ENCODE data around the gene GLT6D1.
"Not testable (repeated sequence)": the region's sequence is repeated elsewhere in the genome, so short reads cannot be mapped to it uniquely, and the experiment has no call there.

The GLT6D1 gene, protein sequence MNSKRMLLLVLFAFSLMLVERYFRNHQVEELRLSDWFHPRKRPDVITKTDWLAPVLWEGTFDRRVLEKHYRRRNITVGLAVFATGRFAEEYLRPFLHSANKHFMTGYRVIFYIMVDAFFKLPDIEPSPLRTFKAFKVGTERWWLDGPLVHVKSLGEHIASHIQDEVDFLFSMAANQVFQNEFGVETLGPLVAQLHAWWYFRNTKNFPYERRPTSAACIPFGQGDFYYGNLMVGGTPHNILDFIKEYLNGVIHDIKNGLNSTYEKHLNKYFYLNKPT

DNA sequence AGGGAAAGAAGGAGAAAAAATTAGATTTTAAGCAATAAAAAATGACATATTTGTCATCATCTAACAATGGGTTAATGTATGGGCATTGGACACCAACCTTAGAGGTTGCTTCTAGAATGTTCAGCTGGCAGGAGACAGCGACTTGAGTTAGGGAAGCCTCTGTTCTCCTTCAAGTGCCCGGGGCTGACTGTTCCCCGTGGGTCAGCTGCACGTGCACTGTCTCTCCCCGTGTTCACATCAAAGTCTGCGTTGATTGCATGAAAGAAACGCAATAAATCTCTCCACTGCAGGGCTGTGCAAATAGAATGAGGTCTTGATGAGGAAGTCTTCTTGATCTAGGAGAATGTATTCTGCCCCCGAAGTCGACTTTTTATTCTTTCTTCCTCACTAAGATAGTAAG lies at the start of gene GLT6D1:
TSS of gene GLT6D1 (minus strand) at position 345 of the 400 bp plus-strand sequence. CDS start 353 bp downstream, outside the sequence.
- DNase-seq (ENCODE audit: low spot score) = no peak

- no peak for DNase-seq (ENCODE audit: low spot score)
Measured at GRCh38 chr9:135689011-135689410, 49.7 kb upstream of the GLT6D1 start.

- no peak for DNase-seq (ENCODE audit: low spot score)
Measured at GRCh38 chr9:135687216-135687615, 47.9 kb upstream of the GLT6D1 start.

DNA sequence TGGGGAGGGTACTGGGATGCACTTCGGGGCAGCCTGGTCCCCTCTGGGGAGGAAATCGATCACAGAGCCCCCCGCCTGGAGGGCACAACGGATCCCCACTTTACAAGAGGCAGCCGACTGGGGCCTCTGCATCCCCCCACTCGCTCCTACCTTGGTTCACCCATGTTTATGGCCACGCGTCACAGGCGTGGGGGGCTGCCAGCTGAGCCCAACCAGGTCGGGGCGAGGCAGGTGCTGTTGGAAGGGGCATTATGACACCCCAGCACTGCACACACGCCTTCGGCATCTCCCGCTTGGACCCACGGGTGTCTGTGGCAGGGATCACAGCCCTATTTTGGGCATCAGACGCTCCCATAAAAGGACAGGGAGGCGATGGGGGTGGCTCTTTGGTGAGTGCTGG lies 45.4 kb upstream of the GLT6D1 start:
- no peak for DNase-seq (ENCODE audit: low spot score)

- DNase-seq (ENCODE audit: low spot score) = no peak
Measured at GRCh38 chr9:135683401-135684034, 44.2 kb upstream of the GLT6D1 start.

DNA sequence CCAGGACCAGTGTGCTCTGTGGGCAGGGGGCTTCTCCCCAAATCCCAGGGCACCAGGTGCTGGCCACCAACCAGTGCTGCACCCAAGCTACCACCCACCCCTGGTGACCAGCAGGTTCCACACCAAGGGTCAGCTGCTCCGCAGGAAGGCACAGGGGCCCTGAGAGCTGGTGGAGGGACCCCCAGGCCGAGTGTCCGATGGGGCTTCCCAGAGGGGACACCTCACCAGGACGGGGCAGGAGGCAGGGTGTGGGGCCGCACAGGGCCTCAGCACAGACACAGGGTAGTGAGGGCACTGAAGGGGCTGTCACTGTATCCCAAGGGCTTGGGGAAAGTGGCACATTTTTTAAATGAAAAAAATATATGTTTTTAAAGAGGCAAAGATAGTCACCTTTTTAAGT lies 41.8 kb upstream of the GLT6D1 start:
- DNase-seq (ENCODE audit: low spot score) = no peak

DNA sequence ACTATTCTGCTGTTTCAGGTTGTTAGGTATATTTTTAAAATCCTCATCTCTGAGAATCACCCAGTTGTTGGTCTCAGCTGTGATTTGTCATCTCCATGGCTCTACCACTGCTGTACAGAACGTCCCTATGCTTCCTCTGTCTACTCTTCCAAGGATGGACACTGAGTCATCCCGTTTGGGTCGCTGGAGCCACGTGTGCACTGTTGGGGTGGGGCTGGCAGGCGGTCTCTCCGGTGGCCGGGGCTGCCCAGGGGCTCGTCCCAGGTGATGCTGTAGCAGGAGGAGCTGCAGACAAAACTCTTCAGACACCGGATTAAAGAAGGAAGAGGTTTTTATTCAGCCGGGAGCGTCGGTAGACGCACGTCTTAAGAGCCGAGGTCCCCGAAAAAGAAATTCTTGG lies 40.7 kb upstream of the GLT6D1 start:
- no peak for DNase-seq (ENCODE audit: low spot score)

GRCh38 chr9:135678236-135679017 lies 39.1 kb upstream of the GLT6D1 start:
- no peak for DNase-seq (ENCODE audit: low spot score)

DNA sequence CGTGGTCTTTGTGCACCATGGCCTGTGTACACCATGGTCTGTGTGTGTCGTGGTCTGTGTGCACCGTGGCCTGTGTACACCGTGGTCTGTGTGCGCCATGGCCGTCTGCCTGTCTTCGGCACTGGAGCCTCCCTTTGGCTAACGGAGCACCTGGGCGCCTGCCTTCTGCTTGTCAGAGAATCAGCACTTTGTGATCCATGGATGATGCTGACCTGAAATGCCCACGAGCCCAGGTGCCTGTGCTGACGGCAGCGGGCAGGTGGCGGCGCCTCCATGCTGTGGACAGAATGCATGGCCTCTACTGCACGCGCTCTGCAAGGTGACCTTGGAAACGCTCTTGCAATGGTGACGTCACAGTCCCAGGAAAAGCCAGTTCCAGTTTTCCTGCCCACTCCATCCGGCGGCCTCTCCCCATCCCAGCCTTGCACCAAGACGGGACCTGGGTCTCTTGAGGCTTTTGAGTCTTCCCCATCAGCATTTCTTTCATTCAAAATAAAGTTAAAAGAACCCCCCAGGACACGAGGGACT lies 38.4 kb upstream of the GLT6D1 start:
- no peak for DNase-seq (ENCODE audit: low spot score)

GRCh38 chr9:135676891-135677290 lies 37.6 kb upstream of the GLT6D1 start:
- DNase-seq (ENCODE audit: low spot score) = no peak

- DNase-seq (ENCODE audit: low spot score) = no peak
Measured at GRCh38 chr9:135674977-135675376, 35.6 kb upstream of the GLT6D1 start.

GRCh38 chr9:135673941-135674340 lies 34.6 kb upstream of the GLT6D1 start:
- no peak for DNase-seq (ENCODE audit: low spot score)

GRCh38 chr9:135672786-135673185 lies 33.4 kb upstream of the GLT6D1 start:
- DNase-seq (ENCODE audit: low spot score) = not testable (repeated sequence)

DNA sequence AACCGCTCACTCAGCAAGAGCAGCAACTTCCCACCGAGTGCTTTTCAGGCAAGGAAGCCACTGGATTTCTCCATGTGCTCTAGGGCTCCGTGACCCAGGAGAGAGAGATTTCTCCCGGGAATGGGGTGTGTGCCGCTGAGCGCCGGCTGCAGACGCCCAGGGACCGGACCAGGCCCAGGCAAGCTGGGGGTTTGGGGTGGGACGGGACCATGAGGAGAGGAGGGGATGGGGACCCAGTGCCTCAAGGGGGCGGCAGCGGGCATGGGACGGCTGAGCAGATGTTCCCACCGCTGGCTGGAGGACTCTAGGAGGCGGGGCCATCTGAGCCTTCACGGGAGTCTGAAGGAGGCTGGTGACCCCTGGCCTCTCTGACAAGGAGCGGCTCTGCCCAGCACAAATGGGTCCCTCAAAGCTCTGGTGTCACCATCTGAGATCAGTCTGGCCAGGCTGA lies 32.3 kb upstream of the GLT6D1 start:
- DNase-seq (ENCODE audit: low spot score) = no peak

GRCh38 chr9:135670721-135671590 lies 31.6 kb upstream of the GLT6D1 start:
- no peak for DNase-seq (ENCODE audit: low spot score)

DNA sequence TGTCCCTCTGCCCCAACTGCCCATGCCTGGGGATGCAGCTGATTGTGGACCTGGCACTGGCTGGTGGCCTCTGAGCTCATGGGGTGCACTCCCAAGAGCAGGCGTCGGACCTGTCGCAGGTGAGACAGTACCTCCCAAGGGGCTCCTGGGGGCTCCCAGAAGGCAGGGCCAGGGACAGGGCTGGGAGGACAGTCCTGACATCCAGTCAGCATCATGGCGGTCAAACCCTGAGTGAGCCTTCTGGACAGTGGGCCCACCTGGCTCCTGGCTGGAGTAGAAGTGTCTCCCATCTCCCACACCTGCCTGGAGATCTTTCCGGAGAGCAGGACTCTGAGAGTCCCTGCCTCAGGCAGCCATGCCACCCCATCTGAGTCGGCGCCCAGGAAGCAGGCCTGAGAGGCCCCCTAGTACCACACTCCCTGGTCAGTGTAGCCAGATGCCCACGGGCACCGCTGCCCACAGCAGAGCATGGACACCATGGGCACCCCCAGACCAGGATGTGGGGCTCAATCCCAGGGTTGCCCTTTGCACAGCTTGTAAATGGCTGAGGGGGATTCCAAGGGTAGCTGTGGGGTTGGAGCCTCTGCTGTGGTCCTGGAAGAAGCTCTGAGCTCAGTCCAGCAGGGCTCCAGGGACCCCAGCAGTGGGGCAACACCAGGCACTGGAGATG lies 30.4 kb upstream of the GLT6D1 start:
- DNase-seq (ENCODE audit: low spot score) = no peak

DNA sequence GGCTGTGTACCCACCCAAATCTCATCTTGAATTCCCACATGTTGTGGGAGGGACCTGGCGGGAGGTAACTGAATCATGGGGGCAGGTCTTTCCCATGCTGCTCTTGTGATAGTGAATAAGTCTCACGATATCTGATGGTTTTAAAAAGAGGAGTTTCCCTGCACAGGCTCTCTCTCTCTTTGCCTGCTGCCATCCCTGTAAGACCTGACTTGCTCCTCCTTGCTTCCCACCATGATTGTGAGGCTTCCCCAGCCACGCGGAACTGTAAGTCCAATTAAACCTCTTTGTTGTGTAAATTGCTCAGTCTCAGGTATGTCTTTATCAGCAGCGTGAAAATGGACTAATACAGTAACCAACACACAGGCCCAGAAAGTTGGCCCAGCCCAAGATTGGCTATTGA lies 29.7 kb upstream of the GLT6D1 start:
- DNase-seq (ENCODE audit: low spot score) = not testable (repeated sequence)

DNA sequence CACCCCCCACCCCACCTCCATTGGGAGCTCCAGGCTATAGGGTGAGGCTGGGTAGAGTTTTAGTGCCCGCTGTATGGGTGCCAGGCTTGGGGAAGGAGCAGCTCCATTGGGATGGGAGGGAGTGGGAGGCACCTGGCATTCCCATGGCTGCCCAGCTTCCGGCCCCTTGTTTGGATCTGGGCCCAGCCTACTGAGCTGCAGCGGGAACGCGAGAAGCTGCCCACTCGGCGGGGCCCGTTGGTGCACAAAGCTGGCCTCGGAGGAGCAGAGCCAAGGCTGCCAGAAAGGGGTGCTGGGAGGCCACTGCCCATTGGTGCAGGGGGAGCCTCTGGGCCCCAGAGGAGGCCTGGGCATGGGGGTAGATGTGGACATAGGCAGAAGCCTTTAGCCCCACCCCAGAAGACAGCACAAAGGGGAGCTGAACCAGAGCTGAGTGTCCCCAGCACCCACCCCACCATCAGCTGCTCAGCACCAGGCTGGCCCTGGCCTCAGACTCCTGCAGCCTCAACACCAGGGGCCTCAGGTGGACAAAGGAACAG lies 28.2 kb upstream of the GLT6D1 start:
- DNase-seq (ENCODE audit: low spot score) = no peak

DNA sequence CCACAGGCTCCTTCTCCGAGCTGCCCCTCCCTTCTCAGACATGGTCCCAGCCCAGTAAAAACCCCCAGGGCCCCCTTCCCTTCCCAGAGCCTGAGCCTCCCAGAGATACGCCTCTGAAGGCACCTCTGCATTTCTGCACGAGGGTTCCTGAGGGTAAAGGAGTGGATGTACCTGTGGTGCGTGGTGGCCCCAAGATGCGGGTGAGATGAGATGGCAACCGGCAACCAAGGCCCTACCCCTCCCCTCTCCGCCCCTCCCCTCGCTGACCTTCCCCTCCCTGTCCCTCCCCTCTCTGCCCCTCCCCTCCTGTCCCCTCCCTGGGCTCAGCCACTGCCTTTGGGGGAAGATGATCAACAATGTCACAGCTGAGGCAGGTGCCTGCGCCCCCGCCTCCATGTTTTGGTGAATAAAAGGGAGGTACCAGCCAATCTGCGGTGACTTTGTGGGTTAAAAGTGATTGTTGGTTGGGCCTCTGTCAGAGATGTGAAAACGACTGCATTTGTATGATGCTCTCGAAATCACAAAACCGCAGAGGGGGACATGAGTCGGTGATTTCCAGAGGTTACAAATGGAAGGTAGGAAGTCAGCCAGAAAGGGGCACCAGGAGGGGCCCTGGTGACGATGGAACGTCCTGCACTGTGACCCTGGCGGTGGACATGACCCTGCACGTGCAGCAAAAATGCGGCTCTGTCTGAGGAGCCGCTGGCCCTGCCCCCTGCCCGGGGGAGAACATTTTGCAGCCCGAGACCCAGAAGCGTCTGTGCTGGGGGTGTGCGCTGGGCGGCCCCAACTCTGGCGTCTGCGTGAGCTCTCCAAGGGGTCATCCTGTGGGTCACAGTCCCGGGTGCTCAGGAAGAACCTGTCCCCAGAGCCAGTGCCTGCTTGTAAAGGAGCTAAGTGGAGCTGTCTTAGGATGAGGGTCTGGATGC lies 27.5 kb upstream of the GLT6D1 start:
- DNase-seq (ENCODE audit: low spot score) = no peak

DNA sequence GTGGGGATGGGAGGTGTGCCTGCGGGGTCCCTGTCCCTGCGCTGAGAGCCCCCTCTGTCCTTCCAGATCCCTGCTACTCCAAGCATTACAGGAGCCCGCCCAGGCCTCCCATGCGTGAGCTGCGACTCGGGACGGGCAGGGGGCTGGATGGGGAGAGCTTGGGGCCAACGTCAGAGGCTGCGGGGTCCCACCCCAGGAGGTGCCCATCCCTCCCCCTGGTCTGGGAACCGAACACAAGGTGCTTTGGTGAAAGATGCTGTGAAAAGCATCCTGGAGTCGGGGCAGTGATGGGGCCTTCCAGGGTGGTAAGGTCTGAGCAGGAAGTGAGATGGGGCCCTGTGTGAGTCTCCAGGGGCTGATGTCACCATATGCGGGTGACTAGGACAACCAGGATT lies 26.5 kb upstream of the GLT6D1 start:
- no peak for DNase-seq (ENCODE audit: low spot score)
